ENCODE measurements around the gene LRFN2.

LRFN2 gene

DNA sequence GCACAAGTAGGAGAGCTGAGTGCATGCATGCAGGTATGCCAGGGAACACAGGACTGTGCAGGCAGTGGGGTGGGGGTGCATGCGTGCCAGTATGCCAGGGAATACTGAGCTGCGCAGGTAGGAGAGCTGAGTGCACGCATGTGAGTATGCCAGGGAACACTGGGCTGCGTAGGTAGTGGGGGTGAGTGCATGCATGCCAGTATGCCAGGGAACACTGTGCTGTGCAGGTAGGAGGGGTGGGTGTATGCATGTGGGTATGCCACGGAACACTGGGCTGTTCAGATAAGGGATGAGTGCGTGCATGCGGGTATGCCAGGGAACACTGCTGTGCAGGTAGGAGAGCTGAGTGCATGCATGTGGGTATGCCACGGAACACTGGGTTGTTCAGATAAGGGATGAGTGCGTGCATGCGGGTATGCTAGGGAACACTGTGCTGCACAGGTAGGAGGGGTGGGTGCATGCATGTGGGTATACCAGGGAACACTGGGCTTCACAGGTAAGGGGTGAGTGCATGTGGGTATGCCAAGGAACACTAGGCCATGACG, 77.4 kb downstream of the LRFN2 start:
- DNase-seq = no peak

- no peak for DNase-seq
Observed at GRCh38 chr6:40509086-40509485, 78.1 kb downstream of the LRFN2 start.

- DNase-seq = peak; percentile 90
Observed at GRCh38 chr6:40506954-40507353, 80.2 kb downstream of the LRFN2 start.

- no peak for DNase-seq
Observed at GRCh38 chr6:40505191-40505810, 81.9 kb downstream of the LRFN2 start.

- DNase-seq = no peak
Observed at GRCh38 chr6:40504274-40504673, 82.9 kb downstream of the LRFN2 start.

DNA sequence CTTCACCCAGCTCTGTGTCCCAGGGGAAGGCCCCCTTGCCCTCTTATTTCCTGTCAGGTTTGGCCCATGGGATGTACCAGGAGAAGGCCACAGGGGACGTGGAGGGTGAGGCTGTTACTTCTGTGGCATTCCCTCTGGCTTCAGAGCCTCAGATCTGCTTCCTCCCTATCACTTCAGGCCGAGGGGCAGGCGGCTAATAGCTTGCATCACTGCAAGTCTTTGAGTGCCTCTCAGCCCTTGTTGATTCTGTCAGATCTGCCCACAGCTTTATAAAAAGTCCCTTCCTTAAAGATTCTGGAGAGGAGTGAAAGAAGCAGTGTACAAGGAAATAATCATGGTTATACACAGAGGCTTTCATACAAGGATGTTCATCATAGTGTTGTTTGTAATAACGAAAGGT, 86.9 kb downstream of the LRFN2 start:
- no peak for DNase-seq

GRCh38 chr6:40499215-40499614, 87.9 kb downstream of the LRFN2 start:
- no peak for DNase-seq

- no peak for DNase-seq
Observed at GRCh38 chr6:40498148-40498547, 89.0 kb downstream of the LRFN2 start.

GRCh38 chr6:40492187-40492586, 95.0 kb downstream of the LRFN2 start:
- no peak for DNase-seq

GRCh38 chr6:40490508-40490907, 96.7 kb downstream of the LRFN2 start:
- no peak for DNase-seq

- DNase-seq = no peak
Observed at GRCh38 chr6:40489798-40490197, 97.4 kb downstream of the LRFN2 start.

GRCh38 chr6:40486576-40486975, 100.6 kb downstream of the LRFN2 start:
- DNase-seq = no peak

DNA sequence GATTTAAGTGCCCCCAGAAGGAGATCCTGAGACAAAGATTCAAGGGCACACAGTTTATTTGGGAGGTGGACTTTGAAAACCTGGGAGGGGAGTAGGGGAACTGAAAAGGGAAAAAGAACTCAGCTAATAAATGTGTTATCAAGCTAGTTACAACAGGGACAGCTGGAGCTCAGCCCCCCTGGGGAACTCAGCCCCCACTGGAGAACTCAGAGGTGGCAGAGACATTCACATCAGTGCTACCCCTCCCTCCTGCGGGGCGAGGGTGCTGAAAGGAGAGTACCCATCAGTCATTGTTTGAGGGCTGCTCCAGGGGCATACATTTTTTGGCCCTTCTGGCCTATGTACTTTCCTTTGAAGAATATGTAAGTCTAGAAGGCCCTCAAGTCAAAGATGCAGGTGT, 101.4 kb downstream of the LRFN2 start:
- no peak for DNase-seq

DNA sequence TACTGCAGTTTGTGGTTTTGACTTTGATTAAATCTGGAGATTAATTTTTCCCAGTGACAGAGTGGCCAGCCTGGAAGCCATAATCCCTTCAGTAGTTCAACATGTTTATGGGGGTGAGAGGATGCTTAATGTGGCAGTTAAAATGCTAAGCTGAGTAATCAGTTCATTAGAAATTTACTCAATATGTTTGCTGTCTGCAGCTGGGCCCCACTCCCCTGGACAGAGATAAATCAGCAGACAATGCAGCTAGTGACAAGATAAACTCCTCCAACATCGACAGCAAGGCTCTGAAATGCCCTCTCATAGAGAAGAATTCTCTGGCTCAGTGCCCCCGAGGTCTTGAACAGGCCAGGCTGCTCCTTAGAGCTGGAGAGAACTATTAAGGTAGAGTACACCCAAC, 101.9 kb downstream of the LRFN2 start:
- no peak for DNase-seq

GRCh38 chr6:40484066-40484465, 103.1 kb downstream of the LRFN2 start:
- no peak for DNase-seq

GRCh38 chr6:40482532-40482931, 104.6 kb downstream of the LRFN2 start:
- DNase-seq = no peak

- DNase-seq = no peak
Observed at GRCh38 chr6:40480678-40481077, 106.5 kb downstream of the LRFN2 start.

GRCh38 chr6:40479706-40480105, 107.5 kb downstream of the LRFN2 start:
- DNase-seq = no peak

DNA sequence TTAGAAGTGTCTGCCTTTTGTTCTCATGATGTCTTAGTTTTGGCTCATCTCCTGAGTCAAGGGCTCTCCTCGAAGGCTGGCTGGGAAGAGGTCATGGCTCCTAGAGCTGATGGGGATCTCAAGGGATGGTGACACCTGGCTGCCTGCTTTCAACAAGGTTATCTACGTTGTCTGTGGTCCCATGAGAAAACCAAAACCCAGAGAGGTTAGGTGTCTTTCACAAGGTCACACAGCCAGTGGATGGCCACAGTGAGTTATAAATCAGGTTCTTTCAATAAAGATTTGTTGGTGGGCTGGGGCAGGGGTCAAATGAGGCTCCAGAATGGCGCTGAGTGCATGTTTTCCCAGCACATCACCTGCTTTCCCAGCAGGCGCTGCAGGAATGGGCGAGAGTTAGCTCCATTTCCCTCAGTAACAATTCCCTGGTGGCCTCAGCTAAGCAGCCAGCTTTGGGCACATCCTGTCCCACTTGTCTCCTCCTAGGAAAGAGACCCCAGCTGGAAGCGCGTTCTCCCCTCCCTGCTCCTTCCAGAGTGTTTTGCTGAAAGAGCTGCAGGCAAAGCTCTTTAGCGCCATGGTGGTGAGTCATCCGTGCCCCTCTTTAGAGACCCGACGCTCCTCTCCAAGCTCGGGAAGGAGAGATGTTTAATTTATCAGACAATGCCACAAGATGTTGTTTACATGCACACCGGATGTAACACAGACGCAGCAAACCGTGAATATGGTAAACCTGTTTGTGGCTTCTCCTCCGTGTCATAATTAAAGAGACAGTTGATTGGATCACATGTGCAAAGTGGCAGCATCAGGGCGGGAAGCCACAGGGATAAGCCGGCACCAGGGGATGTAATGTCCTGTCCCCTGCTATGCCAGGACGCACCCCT, 109.7 kb downstream of the LRFN2 start:
- no peak for DNase-seq

GRCh38 chr6:40476673-40477072, 110.5 kb downstream of the LRFN2 start:
- DNase-seq = no peak

DNA sequence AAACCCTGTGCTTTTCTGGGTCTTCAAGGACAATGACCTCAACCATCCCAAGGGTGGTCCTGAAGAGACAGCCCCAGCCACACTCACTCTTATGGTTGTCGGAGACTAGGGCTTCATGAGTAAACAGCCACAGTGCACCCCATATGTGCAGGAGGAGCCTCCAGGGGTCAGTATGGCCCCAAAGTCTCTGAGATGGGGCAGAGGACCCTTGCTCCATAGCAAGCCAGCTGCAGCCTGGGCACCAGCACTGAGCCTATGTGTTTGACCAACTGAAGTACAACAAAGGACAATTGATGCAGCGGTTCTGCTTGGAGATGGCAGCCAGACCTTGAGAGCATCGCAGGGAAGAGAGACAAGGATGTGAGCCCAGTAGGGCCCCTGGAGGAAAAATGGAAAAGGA, 112.2 kb downstream of the LRFN2 start:
- no peak for DNase-seq

- no peak for DNase-seq
Observed at GRCh38 chr6:40473026-40473425, 114.1 kb downstream of the LRFN2 start.

- peak; percentile 45 for DNase-seq
Observed at GRCh38 chr6:40472353-40472752, 114.8 kb downstream of the LRFN2 start.

- no peak for DNase-seq
Observed at GRCh38 chr6:40471243-40471642, 115.9 kb downstream of the LRFN2 start.
